HepG2 (cell line): Measurements from ENCODE around the gene PCSK1.

Source experiments
- CENPBD1 ChIP-seq: sonication (generic); formaldehyde crosslinking; IDR thresholded peaks from 2 replicates; pipeline ENCODE4 v1.8.0; 2022; ENCODE audit warnings: missing genetic modification reagents, low read depth, mild to moderate bottlenecking, borderline replicate concordance
- CTCF ChIP-seq: sonication (generic); formaldehyde crosslinking; IDR thresholded peaks from 2 replicates; pipeline ENCODE4 v1.5.0; 2020; ENCODE audit warnings: mild to moderate bottlenecking, missing genetic modification reagents, moderate library complexity
- EP300 ChIP-seq, 3 experiments: sonication (generic) in 1 of 3; formaldehyde crosslinking in 1 of 3; IDR thresholded peaks; 2 replicates each; pipeline versions ENCODE4 v1.5.1 to v1.6.1; 2011 to 2020; ENCODE audit warnings: low read depth in 2 of 3, low read length in 2 of 3, borderline replicate concordance in 1 of 3, improper control_type of control experiment in 1 of 3, mild to moderate bottlenecking in 1 of 3, missing genetic modification reagents in 1 of 3, moderate library complexity in 1 of 3
- KDM1A ChIP-seq: IDR thresholded peaks from 2 replicates; pipeline ENCODE4 v1.6.1; 2016; ENCODE audit warnings: missing compliant biosample characterization
- TF ChIP-seq, protein P1 (sequence below): sonication (generic); formaldehyde crosslinking; IDR thresholded peaks from 2 replicates; pipeline ENCODE4 v1.4.0; 2020; ENCODE audit warnings: mild to moderate bottlenecking, missing genetic modification reagents
- TF ChIP-seq, protein P2 (sequence below), 2 experiments: sonication (generic) in 1 of 2; formaldehyde crosslinking in 1 of 2; IDR thresholded peaks; 2 replicates each; pipeline versions ENCODE4 v1.4.0 to v1.6.1; 2018 to 2020; ENCODE audit warnings: missing genetic modification reagents in 2 of 2, borderline replicate concordance in 1 of 2, low read depth in 1 of 2, mild to moderate bottlenecking in 1 of 2, missing biosample characterization in 1 of 2

DNA sequence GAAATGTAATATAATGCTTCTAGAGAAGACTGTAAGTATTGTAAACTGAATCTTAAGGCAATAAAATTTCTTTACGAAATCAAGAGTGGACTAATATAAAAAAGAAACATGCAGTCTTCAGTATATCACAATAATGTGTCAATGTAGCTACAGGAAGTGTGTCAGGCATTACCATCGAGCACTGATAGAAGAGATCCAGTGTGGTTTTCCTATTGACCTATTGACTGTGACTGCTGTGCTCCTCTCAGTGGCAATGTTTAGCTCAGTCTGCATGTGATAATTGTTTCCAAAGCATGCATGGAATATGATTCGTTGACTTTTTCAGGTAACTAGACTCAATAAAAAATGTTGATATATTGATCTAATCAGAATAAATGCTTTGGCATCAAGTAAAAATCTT lies 20.3 kb upstream of the PCSK1 start:
- TF ChIP-seq KDM1A (CRISPR knock-in tag) (no peak), CENPBD1 (CRISPR knock-in tag) (no peak), CTCF (CRISPR knock-in tag) (no peak), EP300 (IDR thresholded peaks at IDR 0.05; ENCODE audit: low read depth in 2 of 2, low read length in 2 of 2) (no peak), EP300 (CRISPR knock-in tag; IDR thresholded peaks at IDR 0.05; ENCODE audit: borderline replicate concordance) (no peak)
- TF ChIP-seq, protein P1, sequence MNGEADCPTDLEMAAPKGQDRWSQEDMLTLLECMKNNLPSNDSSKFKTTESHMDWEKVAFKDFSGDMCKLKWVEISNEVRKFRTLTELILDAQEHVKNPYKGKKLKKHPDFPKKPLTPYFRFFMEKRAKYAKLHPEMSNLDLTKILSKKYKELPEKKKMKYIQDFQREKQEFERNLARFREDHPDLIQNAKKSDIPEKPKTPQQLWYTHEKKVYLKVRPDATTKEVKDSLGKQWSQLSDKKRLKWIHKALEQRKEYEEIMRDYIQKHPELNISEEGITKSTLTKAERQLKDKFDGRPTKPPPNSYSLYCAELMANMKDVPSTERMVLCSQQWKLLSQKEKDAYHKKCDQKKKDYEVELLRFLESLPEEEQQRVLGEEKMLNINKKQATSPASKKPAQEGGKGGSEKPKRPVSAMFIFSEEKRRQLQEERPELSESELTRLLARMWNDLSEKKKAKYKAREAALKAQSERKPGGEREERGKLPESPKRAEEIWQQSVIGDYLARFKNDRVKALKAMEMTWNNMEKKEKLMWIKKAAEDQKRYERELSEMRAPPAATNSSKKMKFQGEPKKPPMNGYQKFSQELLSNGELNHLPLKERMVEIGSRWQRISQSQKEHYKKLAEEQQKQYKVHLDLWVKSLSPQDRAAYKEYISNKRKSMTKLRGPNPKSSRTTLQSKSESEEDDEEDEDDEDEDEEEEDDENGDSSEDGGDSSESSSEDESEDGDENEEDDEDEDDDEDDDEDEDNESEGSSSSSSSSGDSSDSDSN: no peak
- TF ChIP-seq, protein P2, sequence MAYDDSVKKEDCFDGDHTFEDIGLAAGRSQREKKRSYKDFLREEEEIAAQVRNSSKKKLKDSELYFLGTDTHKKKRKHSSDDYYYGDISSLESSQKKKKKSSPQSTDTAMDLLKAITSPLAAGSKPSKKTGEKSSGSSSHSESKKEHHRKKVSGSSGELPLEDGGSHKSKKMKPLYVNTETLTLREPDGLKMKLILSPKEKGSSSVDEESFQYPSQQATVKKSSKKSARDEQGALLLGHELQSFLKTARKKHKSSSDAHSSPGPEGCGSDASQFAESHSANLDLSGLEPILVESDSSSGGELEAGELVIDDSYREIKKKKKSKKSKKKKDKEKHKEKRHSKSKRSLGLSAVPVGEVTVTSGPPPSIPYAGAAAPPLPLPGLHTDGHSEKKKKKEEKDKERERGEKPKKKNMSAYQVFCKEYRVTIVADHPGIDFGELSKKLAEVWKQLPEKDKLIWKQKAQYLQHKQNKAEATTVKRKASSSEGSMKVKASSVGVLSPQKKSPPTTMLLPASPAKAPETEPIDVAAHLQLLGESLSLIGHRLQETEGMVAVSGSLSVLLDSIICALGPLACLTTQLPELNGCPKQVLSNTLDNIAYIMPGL (CRISPR knock-in tag; IDR thresholded peaks at IDR 0.05; ENCODE audit: borderline replicate concordance in 1 of 2, low read depth in 1 of 2): no peak
